Adipocyte (in vitro differentiated cells): ENCODE data around the gene HIBCH.
"Not testable (repeated sequence)": the region's sequence is repeated elsewhere in the genome, so short reads cannot be mapped to it uniquely, and the experiment has no call there.

Source experiments
- DNase-seq: peaks from one replicate; pipeline ENCODE4 v3.0.0-alpha.2; 2015; ENCODE audit warnings: low read depth
- H3K27me3 ChIP-seq: replicated peaks from 2 replicates; pipeline ENCODE4 v1.7.0; 2013; ENCODE audit warnings: mild to moderate bottlenecking, low read length, moderate library complexity; ENCODE audit not compliant: control insufficient read depth, insufficient read depth
- H3K36me3 ChIP-seq: 2 replicates; pipeline ENCODE4 v1.7.0; 2013; ENCODE audit warnings: low read length, mild to moderate bottlenecking, moderate library complexity; ENCODE audit not compliant: control insufficient read depth, insufficient read depth, severe bottlenecking
- H3K4me1 ChIP-seq: 2 replicates; pipeline ENCODE4 v1.7.0; 2013; ENCODE audit warnings: mild to moderate bottlenecking, low read length, moderate library complexity; ENCODE audit not compliant: control insufficient read depth, insufficient read depth
- H3K4me3 ChIP-seq: 2 replicates; pipeline ENCODE4 v1.7.0; 2013; ENCODE audit warnings: mild to moderate bottlenecking, low read length, moderate library complexity
- H3K9ac ChIP-seq: 2 replicates; pipeline ENCODE4 v1.7.0; 2013; ENCODE audit warnings: mild to moderate bottlenecking, low read length, moderate library complexity
- H3K9me3 ChIP-seq: 2 replicates; pipeline ENCODE4 v1.7.0; 2013; ENCODE audit warnings: mild to moderate bottlenecking, low read length, moderate library complexity; ENCODE audit not compliant: control insufficient read depth

HIBCH gene

DNA sequence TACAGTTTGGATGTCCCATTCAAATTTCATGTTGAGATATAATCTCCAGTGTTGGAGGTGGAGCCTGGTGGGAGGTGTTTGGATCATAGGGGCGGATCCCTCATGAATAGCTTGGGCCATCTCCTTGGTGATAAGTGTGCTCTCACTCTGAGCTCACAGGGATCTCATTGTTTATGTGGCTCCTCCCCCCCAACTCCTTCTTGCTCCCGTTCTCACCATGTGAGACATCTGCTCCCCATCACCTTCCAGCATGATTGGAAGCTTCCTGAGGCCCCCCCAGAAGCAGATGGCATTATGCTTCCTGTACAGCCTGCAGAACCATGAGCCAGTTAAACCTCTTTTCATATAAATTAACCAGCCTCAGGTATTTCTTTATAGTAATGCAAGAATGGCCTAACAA, 20.7 kb upstream of the HIBCH start:
- DNase-seq: no peak
- no peaks in the 10 kb centered on the region for H3K36me3 ChIP-seq

DNA sequence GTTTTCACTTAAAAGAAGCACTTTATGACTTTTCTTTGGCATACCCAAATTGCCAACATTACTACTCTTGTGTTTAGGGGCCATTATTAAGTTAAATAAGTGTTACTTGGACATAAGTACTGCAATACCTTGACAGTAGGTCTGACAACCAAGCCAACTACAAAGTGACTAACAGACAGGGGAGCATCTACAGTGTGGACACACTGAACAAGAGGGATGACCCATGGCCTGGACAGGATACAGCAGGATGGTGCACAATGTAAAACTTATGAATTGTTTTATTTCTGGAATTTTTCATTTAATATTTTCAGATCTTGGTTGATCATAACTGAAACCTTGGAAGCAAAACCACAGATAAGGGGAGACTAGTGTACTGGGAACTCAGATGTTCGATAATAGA, 19.8 kb upstream of the HIBCH start:
- no peak overlapping the region for H3K4me3 ChIP-seq
- no peaks in the 10 kb centered on the region for H3K9me3 ChIP-seq
- H3K9ac ChIP-seq: no peak overlapping the region
- no peaks in the 10 kb centered on the region for H3K36me3 ChIP-seq
- peaks cover 10% of the 10 kb centered on the region for H3K4me1 ChIP-seq
- DNase-seq: no peak
- no peaks in the 10 kb centered on the region for H3K27me3 ChIP-seq

More for the DNA sequence above, 20.7 kb upstream of the HIBCH start:
- Histone ChIP-seq H3K27me3 (no peaks in the 10 kb centered on the region), H3K9ac (no peak overlapping the region), H3K9me3 (no peaks in the 10 kb centered on the region), H3K4me1 (peaks cover 10% of the 10 kb centered on the region), H3K4me3 (no peak overlapping the region)

DNA sequence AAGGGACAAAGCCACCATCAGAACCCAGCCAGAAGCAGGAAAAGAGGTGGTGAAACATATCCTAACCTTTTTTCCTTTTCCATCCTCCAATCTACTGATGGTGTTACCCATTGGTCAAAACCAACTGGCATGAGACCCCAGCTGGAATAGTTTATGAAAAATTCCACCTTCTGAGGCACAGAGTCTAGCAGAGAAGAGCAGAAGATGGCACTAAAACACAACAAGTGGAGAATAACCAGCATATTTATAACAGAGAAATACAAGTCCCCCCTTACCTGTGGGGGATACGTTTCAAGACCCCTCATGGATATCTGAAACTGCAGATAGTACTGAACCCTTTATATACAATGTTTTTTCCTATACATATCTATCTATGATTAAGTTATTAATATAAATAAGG, 18.8 kb upstream of the HIBCH start:
- no peak overlapping the region for H3K9ac ChIP-seq
- DNase-seq: no peak
- no peaks in the 10 kb centered on the region for H3K9me3 ChIP-seq
- H3K27me3 ChIP-seq: no peaks in the 10 kb centered on the region
- H3K36me3 ChIP-seq: no peaks in the 10 kb centered on the region
- no peak overlapping the region for H3K4me3 ChIP-seq
- H3K4me1 ChIP-seq: peaks cover 11% of the 10 kb centered on the region

DNA sequence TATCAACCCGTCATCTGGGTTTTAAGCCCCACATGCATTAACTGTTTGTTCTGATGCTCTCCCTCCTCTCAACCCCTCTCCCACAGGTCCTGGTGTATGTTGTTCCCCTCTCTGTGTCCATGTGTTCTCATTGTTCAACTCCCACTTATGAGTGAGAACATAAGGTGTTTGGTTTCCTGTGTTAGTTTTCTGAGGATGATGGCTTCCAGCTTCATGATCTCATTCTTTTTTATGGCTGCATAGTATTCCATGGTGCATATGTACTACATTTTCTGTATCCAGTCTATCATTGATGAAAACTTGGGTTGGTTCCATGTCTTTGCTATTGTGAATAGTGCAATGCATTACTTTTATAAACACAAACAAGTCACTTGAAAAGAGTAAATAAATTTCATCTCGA, 16.8 kb upstream of the HIBCH start:
- no peaks in the 10 kb centered on the region for H3K27me3 ChIP-seq
- H3K36me3 ChIP-seq: no peaks in the 10 kb centered on the region
- no peaks in the 10 kb centered on the region for H3K9me3 ChIP-seq
- H3K9ac ChIP-seq: no peak overlapping the region
- H3K4me1 ChIP-seq: peaks cover 7% of the 10 kb centered on the region
- no peak overlapping the region for H3K4me3 ChIP-seq
- DNase-seq: no peak

DNA sequence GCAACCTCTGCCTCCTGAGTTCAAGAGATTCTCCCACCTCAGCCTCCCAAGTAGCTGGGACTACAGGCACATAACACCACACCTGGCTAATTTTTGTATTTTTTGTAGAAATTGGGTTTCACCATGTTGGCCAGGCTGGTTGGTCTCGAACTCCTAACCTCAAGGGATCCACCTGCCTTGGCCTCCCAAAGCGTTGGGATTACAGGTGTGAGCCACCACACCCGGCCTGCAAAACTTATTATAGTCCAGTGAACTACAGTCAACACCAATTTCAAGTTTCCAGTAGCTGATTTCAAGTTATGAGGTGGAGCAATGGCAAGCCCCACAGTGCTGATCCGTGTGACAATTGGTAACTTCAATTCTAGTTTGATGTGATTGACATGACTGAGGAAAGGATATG, 16.0 kb upstream of the HIBCH start:
- H3K9ac ChIP-seq, DNase-seq, H3K4me1 ChIP-seq, H3K36me3 ChIP-seq, H3K9me3 ChIP-seq, H3K4me3 ChIP-seq, H3K27me3 ChIP-seq: not testable (repeated sequence)

DNA sequence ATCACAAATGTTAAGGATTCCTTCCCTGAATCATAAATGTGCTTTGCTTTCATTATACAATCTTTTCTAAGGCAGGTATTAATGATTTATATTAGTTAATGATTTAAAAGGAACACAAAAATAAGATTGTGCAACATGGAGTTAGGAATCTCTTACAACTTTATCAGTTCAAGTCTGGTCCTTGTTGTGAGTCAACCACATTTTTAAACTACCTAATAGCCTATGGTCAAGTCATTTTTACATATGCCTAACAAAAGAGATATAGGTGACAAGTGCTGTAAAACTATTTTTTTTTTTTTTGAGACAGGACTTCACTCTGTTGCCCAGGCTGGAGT, 15.6 kb upstream of the HIBCH start:
- DNase-seq: no peak
- H3K27me3 ChIP-seq: no peaks in the 10 kb centered on the region
- no peaks in the 10 kb centered on the region for H3K9me3 ChIP-seq
- H3K4me1 ChIP-seq: peaks cover 7% of the 10 kb centered on the region
- no peak overlapping the region for H3K9ac ChIP-seq
- no peak overlapping the region for H3K4me3 ChIP-seq
- no peaks in the 10 kb centered on the region for H3K36me3 ChIP-seq

DNA sequence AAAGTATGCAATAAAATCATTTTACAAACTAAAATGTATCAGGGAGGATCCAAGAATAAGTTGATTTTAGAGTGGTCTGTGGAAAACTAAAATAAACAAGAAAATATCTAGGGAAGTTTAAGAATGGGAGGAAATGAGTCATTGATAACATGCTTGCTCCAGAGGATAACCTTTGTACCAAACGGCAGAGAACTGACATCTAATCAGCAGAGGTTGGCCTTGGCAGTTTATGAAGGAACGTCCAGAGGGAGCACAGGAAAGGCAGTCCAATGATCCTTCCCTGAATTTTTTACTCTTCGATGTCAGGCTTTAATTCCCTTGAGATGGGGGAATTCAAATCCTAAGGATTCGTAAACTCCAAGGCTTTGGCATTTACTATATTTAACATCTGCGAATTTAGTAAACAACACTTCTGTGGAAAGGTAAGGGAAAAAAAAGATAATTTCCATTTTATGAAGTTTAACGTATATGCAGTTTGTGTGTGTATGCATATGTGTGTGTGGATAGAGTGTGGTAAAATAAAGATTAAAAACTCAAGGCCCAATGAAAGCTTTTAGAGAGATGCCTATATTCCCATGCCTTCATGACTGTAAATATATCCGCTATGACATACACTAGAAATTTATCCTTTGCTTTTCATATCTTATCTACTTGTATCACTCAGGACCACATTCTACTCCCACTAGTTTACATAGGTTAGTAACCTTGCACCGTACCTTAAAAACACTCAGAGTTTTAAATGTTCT, 15.0 kb upstream of the HIBCH start:
- H3K27me3 ChIP-seq: no peaks in the 10 kb centered on the region
- H3K9ac ChIP-seq: no peak overlapping the region
- H3K9me3 ChIP-seq: no peaks in the 10 kb centered on the region
- H3K36me3 ChIP-seq: no peaks in the 10 kb centered on the region
- no peak overlapping the region for H3K4me3 ChIP-seq
- H3K4me1 ChIP-seq: peaks cover 7% of the 10 kb centered on the region
- DNase-seq: no peak

DNA sequence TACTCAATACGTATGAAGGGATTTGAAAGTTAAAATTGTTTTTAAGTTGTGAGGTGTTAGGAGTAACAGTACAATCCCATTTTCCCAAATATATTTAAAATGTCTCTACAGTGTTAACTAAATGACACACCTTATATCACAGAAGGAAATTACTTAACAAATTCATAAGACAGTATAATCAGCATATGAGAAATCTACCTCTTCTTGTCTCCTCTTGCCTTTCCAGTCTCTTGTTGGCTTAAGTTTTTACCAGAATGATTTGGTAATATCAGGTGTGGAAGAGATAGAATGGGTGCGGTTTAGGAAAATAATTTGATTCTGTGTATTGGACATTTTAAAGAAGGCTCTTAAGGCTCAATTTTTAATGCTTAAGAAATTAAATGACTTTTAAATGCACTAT, 14.3 kb upstream of the HIBCH start:
- H3K4me3 ChIP-seq: no peak overlapping the region
- H3K36me3 ChIP-seq: no peaks in the 10 kb centered on the region
- no peak overlapping the region for H3K9ac ChIP-seq
- peaks cover 7% of the 10 kb centered on the region for H3K4me1 ChIP-seq
- H3K9me3 ChIP-seq: no peaks in the 10 kb centered on the region
- no peak for DNase-seq
- H3K27me3 ChIP-seq: no peaks in the 10 kb centered on the region

DNA sequence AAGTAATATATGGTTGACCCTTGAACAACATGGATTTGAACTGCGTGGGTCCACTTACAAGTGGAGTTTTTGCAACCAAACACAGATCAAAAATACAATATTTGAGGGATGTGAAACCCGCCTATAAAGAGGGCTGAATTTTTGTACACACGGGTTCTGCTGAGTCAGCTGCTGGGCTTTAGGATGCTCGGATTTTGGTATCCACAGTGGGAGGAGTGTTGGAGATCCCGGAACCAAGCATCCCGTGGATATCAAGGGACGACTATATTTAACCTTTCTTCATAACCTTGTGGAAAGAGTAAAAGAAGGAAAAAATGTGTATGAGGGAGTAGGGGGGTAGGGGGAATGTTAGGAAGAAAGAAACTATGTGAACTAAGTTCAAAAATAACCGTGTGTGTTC, 13.8 kb upstream of the HIBCH start:
- no peaks in the 10 kb centered on the region for H3K9me3 ChIP-seq
- no peak overlapping the region for H3K9ac ChIP-seq
- H3K4me3 ChIP-seq: no peak overlapping the region
- H3K27me3 ChIP-seq: no peaks in the 10 kb centered on the region
- peaks cover 7% of the 10 kb centered on the region for H3K4me1 ChIP-seq
- H3K36me3 ChIP-seq: no peaks in the 10 kb centered on the region
- DNase-seq: no peak

DNA sequence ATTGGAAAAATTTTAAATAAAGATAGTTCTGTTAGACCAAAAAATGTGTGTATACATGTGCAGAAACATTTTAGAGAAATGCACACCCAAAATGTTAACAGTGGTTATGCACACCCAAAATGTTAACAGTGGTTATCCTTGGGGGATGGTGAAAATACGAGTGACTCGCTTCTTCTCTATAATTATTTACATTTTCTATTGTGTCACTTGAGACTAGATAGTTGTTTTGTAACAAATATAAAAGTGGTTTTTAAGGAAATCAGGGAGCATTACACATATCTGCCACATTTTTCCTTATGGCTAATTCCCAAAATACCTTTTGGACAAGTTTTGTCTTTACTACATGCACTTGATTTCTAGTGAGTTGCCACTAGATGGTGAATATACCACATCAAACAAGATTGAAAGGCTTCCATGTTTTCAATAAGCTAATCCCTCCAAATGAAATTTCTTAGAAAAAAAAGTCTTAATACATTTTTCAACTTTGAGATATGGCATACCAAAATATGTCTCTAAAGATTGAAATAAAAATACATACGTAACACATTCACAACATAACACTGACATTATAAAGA, 9.0 kb upstream of the HIBCH start:
- Histone ChIP-seq H3K9me3 (no peaks in the 10 kb centered on the region), H3K4me1 (no peaks in the 10 kb centered on the region), H3K27me3 (no peaks in the 10 kb centered on the region), H3K9ac (no peak overlapping the region), H3K4me3 (no peak overlapping the region), H3K36me3 (no peaks in the 10 kb centered on the region)
- peak; percentile 19 for DNase-seq

DNA sequence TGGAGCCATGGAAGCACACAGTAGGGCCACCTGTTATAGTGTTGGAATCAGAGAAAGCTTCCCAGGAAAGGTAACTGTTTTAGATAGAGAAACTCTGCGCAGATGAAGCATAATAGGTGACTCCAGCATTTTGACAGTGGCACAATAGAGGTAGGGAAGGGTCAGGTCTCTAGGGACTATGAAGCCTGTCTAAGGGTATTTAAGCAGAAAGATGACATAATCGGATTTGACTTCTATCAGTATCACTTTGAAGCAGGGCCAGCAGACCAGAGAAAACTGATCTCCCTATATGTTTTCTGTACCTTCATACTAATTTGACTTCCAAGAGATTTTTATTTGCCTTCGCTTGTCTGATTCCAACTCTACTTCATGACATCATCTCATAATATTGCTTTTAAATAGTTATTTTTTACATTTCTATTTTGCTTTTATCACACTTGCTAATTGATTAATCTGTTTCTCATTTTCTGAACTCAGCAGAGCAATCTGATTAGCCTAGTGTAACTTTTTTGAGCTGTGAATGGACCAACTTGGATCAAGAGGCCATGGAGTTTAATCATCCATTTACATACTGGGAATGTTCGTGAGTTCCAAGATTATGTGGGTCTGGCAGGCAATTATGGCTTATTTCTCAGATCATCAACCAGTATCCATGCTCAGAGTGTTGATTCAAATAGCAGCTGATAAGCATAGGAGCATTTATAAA, 8.4 kb upstream of the HIBCH start:
- Histone ChIP-seq H3K9ac (no peak overlapping the region), H3K36me3 (no peaks in the 10 kb centered on the region), H3K4me1 (no peaks in the 10 kb centered on the region), H3K9me3 (no peaks in the 10 kb centered on the region), H3K4me3 (no peak overlapping the region), H3K27me3 (no peaks in the 10 kb centered on the region)
- no peak for DNase-seq
